GM18511 (cell line): Measurements from ENCODE around the gene C1orf167.

Experiments used
- ATAC-seq: cut with Tn5 transposase; IDR thresholded peaks from one replicate; pipeline ENCODE4 v1.9.1; 2021; ENCODE audit warnings: mild to moderate bottlenecking, moderate library complexity; ENCODE audit not compliant: unreplicated experiment

C1orf167 gene

DNA sequence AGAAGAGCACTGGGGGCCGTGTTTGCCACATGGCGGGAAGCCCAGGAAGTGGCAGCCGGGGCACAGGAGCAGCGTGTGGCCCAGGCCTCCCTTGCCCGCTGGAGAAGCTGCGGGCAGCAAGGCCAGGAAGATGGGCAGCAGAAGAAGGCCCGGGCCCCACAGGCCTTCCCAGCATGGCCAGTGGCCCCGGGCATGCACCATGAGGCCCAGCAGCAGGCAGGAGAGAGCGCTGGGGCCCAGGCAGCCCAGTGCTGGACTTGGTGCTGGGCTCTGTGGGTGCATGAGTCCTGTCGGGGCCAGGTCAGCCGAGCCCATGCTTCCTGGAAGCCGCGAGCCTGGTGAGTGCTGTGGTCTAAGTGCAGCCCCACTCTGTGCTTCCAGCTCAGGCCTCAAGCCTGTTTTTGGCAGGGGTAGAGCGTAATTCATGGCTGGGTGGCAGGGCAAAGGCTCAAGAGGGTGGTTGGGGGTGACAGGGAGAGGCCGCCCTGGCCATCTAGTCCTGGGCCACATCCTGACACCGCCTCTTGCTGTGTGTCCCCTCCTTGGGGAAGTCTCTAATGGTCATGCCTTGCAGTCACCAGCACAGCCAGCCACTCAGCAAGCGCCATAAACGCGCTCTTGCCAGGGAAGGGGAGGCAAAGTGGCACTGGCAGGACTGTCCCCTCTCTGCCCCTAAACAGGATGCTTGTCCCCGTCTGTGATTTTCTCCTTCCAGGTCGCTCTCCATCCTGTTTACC is 22.4 kb downstream of the C1orf167 start:
- no peak for ATAC-seq

DNA sequence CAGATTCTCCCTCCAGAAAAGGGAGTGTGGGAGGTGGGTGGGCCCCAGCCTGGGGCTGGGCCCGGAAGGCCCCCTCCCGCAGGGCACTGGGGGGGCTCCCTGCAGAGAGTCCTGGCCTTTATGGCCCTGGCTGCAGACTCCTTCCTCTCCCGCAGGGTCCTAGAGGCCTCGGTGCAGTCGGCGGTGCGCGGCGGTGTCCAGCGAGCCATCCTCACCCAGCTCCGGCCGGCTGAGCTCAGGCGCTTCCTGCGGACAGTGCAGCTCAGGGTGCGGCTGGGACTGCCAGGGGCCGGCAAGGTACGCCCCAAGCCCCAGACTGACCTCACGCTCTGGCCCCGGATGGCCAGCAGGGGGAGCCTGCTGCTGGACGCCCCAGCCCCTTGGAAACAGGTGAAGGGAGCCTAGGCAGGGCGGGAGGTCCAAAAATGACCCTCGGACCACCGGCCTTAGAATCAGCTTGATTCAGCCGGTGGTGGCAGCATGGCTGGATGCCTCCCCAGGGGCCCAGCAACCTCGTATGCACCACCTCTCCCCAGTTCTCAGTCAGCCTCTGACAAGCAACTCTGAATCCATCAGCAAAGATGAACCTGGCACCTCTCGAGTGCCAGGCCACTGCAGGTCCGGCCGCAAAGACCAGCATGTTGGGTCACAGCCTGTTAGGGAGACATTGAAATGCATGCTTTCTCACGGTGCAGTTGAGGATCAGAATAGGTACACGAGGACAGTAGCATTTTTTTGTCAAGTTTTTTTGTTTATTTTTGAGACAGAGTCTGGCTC is 23.2 kb downstream of the C1orf167 start:
- no peak for ATAC-seq

DNA sequence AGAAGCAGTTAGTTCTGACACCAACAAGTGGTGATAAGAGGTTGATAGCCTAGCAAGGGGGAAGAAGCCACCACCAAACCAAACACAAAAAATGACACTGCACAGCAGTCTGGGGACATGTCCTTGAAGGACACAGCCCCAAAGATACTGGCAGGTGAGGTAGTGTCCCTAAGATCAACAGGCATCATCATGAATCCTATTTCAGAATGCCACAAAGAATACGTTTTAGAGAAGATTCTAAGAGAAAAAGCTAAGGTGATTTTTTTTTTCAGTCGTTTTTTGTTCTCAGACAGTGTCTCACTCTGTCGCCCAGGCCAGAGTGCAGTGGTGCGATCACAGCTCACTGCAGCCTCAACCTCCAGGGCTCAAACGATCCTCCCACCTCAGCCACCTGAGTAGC is 24.2 kb downstream of the C1orf167 start:
- no peak for ATAC-seq

DNA sequence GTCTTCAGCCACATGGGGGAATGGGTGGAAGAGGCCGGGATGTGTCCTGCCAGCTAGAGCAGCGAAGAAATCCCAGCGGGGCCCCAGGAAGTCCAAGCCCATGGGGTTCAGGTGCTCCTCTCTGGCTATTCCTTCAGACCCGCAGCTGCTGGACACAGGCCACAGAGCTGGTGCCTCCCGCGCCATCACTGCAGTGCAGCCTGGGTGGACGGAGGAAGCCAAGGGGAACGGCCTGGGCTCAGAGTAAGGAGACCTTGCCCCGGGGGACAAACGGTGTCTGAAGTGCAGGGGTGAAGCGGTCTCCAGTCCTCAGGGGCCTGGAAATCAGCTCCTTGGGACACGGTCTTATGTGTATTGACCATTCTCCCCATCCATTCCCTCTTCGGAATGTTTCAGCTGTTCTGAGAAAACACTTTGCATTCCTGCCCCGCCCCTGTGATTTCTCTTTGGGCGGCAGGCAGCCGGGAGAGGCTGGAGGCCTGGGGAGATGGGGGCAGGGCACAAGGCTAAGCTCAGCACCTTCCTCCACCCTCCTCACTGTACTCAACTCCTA is 25.3 kb downstream of the C1orf167 start:
- no peak for ATAC-seq

DNA sequence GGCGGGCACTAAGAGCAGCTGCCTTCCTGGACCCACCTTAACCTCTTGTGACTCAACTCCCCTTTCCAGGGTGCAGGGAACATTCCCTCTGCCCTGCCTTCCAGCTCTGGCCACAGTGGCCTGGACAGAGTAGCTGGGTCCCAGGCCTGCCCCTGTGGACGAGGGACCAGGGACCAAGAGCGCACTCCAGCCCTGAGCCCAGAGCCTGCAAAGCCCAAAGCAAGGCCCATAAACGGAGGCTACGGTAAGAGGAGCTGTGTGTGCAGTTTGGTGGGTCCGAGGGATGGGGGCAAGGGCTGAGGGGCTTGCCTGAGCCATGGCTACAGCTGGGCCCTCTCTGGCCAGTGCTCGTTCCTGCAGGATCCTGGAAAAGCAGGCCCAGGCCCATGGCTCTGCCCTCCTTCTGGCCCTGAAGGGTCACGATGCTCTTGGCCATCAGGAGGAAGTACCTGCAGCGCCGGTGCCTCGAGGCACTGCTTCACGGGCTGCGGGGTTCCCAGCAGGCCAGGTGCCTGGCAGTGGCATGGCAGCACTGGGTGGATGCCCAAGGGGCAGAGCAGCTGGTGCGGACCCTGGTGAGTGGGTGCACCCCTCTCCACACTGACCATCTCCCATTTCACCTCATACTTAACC is 25.9 kb downstream of the C1orf167 start:
- ATAC-seq: no peak

DNA sequence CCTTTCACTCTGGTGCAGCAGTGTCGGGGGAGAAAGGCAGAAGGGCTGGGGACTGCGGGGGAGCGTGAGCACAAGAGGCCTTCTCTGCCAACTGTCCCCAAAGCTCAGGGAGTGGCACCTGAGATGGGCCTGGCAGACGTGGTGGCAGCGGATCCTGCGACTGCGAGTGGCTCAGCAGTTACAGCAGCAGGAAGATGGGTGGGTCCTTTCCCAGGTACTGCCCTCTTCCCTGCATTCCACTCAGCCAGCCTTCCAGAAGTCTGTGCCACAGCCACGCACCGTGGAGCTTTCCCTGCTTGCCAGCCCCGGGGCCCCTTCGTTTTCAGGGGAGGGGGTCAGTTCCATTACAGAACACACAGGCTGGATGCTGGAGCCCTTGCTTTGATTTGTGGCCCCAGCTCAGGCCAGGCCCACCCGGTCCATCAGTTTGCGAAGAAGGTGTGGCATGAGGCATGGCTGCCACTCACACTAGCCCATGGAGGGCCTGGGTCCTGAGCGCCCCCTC is 26.6 kb downstream of the C1orf167 start:
- no peak for ATAC-seq

DNA sequence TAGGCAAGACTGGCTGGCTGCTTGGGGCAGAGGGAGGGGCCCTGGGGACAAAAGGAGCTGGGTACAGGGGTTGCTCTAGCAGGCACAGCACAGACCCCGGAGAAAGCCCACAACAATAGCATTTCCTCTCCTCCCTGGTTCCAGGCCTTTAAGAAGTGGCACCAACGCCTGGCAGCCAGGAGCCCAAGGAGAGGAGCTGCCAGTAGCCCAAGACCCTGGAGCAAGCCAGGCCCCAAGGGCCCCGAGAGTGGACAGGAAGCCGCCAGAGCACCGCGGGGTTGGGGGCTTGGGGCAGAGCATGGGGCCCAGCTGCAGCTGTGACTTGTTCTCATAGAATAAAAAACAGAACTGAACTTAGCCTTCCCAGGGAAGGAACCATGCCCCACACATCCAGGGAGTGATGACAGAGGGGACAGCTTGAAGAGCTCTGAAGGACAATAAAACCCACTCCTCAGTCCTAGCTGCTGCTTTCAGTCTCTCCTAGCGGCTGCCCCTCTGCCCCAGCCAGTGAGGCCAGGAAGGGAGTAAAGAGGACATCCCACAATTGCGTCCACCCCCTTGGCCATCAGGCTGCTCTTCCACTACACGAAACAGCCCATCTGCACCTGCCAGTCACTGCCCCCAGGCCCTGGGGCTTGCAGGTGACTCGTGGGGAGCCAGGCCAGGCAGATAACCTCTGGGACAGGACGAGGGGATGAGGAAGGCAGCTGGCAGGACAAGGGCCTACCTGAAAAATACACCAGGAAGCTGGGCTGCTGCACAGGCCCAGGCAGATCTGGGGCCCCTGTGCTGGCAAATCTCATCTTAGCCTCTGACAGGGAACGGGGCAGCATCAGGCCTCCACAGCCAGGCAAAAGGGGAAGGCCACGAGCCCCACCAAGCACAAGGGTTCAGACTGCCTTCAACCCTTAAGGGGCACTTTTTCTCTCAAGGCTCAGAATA is 27.4 kb downstream of the C1orf167 start:
- no peak for ATAC-seq

DNA sequence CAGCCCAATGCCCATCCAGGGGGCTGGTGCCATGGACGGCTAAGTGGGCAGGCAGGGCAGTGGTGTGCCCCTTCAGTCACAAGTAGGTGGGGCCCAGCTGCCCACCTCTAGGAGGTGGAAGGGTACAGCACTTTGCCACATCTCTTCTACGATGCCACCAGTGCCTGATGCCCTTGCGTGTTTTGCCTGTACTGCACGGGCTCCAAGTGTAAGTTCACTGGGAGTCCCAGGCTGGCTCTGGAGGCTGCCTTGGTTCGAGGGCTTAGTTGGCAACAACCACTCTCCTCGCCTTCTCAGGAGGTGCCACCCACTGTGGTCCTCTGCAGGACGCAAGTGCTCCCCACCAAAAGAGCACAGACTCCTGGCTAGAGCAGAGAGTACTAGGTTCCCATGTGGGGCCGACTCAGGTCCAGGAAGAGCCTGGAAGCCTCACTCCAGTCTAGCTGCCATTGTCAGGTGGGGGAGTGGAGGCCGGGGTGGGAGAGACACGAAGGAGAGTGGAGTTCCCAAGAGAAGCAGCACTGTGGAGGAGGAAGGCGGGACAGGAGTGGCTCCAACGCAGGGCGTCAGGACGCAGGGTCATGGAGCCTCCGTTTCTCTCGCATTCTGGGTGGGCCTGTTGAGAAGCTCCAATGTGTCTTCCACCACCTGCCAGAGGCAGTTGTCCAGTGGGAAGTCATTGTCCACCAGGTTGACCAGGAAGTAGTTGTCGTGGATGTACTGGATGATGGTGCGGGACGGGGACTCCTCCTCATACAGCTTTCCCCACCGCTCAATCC is 28.3 kb downstream of the C1orf167 start:
- ATAC-seq: no peak

DNA sequence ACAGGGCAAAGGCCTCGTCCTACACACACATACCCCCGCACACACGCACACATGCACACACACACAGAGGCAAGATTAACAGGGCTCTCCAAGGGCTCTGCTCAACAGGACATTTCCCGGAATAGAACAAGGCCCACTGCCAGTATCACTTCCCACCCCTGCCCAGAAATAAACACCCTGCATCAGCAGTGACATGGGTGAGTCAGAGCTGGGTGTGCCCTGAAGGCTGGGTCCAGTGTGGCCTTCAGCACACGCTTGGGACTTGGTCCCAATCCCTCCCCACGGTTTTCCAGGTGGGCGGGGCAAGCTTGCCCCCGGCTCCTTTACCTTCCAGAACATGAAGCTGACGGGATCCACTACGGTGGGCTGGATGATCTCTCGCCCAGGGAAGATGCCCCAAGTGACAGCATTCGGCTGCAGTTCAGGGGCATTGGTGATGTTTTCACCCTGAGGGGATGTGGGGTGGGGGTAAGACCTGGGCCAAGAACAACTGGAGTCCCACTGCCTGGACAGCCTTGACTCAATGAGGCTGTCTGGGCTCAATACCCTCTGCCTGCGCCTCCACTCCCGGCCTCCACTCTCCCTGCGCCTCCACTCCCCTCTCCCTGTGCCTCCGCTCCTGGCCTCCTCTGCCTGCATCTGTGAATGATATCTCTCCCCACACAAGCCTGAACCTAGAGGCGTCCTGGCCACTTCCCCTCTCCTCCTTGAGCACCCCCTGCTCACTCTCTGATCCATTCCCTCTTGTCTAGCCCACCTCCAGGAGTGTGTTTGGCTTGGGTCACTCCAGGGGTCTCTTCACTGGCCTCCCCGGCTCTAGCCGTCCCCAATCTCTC is 29.1 kb downstream of the C1orf167 start:
- ATAC-seq: no peak

DNA sequence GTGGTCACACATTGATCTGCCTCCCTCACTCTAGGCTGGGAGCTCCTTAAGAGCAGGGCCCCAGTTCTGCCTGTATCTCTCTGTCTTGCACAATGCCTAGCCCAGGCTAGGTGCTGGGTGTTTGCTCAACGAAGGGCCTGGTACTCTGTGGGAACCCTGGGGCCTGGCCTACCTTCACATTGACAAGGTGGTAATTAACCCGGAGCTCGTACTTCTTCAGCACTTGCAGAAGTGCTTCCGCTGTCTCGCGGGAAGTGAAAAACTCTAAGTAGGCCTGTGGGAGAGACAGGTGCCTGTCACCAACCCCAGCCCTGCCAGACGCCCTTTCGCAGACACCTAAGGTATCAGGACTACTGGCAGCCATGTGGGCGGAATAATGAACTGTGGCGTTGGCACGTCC is 30.1 kb downstream of the C1orf167 start:
- ATAC-seq: no peak

DNA sequence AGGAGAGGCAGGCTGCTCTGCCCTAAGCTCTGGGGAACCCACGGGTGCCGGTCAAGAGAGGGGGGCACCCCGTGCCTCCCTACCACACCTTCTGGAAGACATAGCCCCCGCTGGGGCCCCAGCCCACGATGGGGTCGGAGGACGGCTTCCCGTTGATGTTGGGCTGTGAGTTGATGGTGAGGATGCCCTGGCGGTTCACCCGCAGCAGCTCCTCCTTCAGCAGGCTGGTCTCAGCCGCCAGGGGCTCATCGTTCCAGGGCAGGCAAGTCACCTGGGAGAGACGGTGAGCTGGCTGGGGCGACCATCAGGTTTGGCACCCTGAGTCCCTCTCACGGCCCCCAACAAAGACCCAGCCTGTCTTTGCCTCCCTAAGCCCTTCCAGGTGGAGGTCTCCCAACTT is 31.8 kb downstream of the C1orf167 start:
- ATAC-seq: no peak

DNA sequence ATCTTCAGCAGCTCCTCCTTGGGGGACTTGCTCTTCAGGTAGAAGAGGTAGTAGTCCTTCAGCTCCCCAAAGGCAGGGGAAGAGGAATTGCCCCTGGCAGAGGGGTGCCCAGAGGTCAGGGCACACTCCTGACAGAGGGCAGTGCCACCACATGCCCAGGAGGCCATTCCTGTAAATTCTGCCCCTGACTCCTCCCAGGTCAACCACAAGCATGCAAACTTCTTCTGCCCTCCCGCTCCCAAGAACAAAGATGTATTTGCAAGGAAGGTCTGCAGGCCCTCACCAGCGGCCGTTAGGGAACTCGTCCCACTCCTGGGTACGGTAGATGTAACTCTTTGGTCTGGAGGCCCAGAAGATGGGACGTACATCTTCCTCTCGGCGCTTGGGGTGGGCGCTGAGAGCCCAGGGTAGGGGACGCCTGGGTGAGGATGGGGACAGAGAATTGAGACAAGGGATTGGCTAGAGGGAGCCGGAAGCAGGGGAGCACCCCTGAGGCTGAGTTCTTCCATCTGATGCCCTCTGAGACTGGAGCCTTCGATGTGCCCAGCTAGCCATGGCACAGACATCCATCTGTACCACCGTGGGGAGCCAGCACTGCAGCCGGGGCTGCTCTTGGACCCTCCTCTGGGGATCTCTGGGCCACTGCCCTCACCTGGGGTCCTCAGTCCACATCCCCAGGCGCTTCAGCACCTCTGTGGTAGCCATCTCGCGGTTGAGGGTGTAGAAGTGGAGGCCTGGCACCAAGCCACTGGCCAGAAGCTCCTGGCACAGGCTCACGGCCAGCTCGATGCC is 32.6 kb downstream of the C1orf167 start:
- ATAC-seq: no peak

DNA sequence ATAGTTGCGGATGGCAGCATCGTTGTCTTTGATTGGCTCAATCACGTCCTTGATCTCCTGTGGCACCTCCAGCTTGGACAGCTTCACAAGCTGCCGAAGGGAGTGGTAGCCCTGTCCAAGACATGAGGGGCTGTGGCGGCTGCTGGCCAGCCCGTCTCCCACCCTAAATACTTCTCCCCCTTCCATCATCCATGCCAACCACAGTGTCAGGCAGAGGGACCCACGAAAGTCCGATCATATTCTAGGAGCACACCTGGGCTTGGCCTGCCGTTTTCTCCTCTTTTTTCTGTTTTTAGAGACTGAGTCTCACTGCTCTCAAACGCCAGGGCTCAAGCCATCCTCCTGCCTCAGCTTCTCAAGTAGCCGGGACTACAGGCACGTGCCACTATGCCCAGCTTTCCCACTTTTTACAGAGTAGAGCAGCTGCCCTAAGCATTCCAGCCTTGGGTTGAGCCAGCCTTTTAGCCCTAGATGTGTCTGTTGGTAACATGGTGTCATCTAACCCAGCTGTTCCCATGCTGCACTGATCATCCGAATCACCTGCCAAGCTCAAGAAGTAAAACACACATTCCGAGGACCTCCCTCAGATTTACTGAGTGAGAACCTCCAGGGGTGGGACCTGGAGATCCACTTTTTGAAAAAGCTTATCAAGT is 33.4 kb downstream of the C1orf167 start:
- ATAC-seq: no peak

DNA sequence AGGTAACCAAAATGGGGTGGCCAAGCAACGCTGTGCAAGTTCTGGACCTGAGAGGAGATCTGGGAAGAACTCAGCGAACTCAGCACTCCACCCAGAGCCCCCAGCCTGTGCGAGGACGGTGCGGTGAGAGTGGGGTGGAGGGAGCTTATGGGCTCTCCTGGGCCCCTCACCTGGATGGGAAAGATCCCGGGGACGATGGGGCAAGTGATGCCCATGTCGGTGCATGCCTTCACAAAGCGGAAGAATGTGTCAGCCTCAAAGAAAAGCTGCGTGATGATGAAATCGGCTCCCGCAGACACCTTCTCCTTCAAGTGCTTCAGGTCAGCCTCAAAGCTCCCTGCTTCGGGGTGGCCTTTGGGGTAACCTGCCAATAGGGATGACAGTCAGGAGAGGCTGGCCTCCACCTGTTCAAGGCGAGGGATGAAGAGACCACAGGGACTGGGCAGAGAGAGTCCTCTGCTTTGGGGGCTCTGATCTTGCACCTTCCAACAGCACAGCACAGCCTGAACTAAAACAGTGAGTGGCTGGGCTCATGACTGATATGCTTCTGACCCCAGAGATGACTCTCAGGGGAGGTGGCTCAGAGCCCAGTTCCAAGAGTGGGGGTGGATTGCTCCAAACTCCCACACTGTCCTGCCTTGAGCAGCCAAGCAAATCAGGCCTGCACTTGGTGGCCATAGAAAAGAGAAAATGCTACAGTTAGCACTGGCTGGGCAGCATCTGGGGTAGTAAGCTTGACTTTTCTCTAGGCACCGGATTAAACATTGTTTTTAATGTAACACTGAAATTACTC is 34.2 kb downstream of the C1orf167 start:
- ATAC-seq: no peak

DNA sequence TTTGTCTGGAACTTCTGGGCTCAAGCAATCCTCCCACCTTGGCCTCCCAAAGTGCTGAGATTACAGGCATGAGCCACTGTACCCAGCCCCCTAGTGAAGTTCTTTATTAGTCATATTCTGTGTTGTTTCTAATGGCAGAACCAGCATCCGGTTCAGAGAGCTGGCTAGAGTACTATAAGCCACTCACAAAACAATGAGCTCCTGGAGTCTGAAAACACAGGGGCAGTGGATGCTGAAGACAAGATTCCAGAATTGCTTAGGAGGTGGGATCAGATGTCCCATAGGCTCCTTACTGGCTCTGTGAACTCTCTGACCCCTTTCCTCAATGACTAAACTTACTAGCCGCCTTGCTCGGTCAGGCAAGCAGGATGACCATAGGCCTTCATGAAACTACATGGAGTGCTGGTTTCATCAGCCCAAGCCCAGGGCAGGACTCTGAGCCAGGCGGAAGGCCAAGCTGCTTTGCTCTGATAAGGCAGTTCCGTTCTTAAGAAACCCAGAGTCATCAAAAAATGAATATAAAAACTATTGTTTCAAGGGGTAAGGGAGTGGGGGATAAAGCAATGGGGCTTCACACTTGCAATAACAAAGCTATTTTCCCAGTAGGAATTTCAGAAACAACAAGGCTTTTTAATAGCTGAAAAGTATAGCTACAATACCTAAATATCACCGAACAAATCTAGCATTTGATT is 35.7 kb downstream of the C1orf167 start:
- ATAC-seq: no peak

DNA sequence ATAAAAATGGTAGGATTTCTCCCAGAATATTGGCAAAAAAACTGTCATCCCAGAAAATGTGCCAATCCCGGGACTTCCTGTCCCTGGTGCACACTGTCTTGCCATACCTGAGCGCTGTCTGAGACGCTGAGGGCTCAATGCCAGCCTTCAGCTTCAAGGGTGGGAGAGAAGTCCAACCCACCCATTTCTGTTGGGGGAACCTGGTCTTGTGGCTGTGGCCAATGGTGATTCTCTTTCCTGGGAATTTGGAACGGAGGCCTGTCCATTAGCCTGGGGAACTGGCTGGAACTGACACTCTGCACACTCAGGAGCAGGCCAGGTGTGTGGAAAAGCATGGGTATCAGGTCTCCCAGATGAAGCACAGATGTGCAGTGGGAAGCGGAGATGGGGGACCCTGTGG is 37.1 kb downstream of the C1orf167 start:
- no peak for ATAC-seq
